OCI-LY7 (cell line): Measurements from ENCODE around the gene SERGEF.

ENCODE experiments used
- CTCF ChIP-seq: fragments of 200-600 bp; sonication (generic); conservative IDR thresholded peaks from 2 replicates; pipeline ENCODE4 v1.5.1; 2014; ENCODE audit warnings: mild to moderate bottlenecking, antibody characterized with exemption, low read length, moderate library complexity, mixed read lengths
- EZH2phosphoT487 ChIP-seq: fragments of 200-600 bp; sonication (generic); IDR thresholded peaks from 2 replicates; pipeline ENCODE4 v1.6.1; 2018; ENCODE audit warnings: low read depth, borderline replicate concordance, mild to moderate bottlenecking, mixed run types, antibody characterized with exemption, low read length, moderate library complexity, mixed read lengths

DNA sequence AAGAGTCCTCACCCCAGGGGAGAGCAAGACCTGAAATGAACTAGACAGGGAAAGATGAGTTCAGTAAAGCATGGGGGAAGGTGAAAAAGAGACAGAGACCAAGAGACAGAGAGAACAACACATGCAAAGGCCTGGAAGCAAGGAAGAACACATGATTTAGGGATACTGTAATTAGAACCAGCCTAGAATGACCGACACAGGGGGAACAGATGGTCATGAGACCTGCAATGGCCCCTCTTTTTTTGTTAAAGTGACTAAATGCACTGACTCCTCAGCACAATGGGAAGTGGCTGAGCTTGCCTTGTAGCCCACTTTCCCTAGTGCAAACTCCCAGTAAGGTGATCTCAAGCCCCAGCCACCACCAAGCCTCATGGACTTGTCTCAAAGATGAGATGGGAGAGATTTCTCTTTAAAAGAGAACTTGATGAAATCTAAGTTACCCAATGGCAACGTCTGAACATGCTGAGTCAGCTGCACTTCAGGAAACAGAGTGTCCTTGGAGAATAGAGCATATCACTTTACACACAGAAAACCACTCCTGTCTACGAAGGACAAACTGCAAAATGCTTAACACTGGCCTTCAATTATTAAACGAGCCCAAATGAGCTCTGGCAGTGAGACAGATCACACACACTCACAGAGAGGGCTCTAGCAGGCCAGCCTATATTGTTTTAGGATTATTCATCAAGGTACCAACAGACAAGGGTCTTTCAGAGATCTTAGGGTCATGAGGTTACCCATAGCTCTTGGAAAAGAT is 91.0 kb downstream of the SERGEF start:
- no peak for TF ChIP-seq CTCF
- TF ChIP-seq EZH2phosphoT487: no peak
